ENCODE measurements around the gene CAMK2B. TPM values are rescaled to one million over a fixed set of nuclear protein-coding genes. Genes with fewer than 3 reads are reported as not detected.

CAMK2B gene
- total and polyA plus RNA-seq, 12 donors, result 30.8 to 152 (median 113) TPM

DNA sequence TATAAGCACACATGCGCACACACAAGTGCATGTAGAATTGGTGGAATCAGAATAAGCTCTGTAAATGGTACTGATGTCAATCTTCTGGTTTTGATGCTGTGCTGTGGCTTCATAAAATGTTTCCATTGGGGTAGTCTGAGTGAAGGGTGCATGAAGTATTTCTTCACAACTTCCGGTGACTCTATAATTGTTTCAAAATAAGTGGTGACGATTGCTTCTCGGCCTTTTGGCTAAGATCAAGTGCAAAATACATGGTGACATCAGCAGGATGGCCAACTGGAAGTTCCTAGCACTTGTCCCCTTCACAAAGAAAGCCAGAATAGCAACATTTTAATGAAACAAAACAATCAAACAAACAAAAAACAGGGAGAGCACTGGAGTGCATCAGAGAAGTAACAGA is 41.6 kb upstream of the CAMK2B start:
- H3K9me3 ChIP-seq, result peaks cover 0 to 12% (median 0%) of the 10 kb centered on the region in 11 donors
- no peak overlapping the region for H3K4me3 ChIP-seq
- H3K27me3 ChIP-seq, result peaks cover 0 to 7% (median 0%) of the 10 kb centered on the region in 7 donors
- no peak for DNase-seq
- ATAC-seq, result no peak
- 75 to 93% methylated on average over 4 of the region's 4 CpGs for WGBS, 2 donors
- no peak for TF ChIP-seq CTCF (IDR thresholded peaks at IDR 0.05)
- H3K4me1 ChIP-seq, result no peaks in the 10 kb centered on the region
- no peaks in the 10 kb centered on the region for H3K36me3 ChIP-seq
- no peak overlapping the region for H3K27ac ChIP-seq
- intact Hi-C loops (cut with DNase I), result no loop called here

GRCh38 chr7:44353668-44354067 is 28.3 kb upstream of the CAMK2B start:
- no peak for TF ChIP-seq CTCF (IDR thresholded peaks at IDR 0.05)

DNA sequence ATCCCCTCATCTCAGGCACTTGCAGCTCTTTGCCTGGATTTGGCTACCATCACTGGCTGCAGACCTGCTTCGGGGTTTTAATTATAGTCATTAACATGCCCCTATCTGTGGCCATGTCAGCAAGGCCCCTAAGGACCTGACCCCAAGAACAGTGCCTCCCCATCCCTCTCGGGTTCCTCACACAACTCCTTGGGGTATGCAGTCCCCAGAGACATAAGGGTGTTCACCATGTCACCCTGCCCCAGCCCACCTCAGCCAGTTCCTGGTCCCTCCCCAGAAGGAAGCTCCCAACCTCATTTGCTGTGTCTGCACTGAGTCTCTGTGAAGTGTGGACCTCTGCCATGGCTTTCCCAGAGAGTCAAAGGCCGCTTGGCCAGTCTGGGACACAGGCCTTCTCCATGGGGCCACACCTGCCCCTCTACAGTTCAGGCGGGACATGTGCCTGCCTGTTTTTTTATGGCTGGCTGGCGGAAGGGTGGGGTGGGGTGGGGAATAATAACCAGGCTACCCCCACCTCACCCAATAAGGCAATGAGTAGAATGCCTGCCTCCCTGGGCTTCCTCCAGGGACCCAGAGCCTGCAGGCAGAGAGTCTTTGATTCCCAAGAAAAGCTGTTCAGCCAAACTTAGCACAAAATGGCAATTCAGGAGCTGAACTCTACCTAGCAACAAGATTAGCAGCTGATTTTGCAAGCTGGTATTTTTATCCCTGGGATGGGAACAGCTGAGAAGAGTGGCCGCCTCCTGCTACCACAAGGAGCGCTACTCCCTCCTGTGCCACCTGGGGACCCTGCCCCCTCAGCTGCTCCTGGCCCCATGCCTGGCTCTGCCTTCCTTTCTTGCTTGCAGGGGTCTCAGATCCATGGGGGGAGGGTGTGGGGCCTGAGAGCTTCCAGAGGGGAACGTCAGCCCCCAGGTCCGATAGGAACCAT is 23.7 kb upstream of the CAMK2B start:
- peaks cover 0 to 6% (median 0%) of the 10 kb centered on the region in 11 donors for H3K9me3 ChIP-seq
- peaks cover 0 to 4% (median 0%) of the 10 kb centered on the region in 7 donors for H3K27me3 ChIP-seq
- ATAC-seq (peak in 7 of 8 donors; percentile 49 to 77 (median 67)), DNase-seq (no peak)
- peak in 4 of 9 donors; percentile 8 to 32 (median 12) for TF ChIP-seq CTCF (IDR thresholded peaks at IDR 0.05)
- no peaks in the 10 kb centered on the region for H3K36me3 ChIP-seq
- intact Hi-C loops (cut with DNase I), result loop anchor here in 1 of 10 donors (10.0 kb wide), 1 partner anchor 216 kb away; no protein-coding TSS in a partner anchor
- H3K27ac ChIP-seq, result no peak overlapping the region
- H3K4me3 ChIP-seq, result no peak overlapping the region
- 67 to 82% methylated on average over 9 of the region's 9 CpGs for WGBS, 2 donors
- peaks cover 0 to 20% (median 0%) of the 10 kb centered on the region in 9 donors for H3K4me1 ChIP-seq

More at GRCh38 chr7:44353668-44354067, 28.3 kb upstream of the CAMK2B start:
- WGBS, 2 donors, result 56 to 57% methylated on average over 2 of the region's 2 CpGs
- H3K36me3 ChIP-seq, result no peaks in the 10 kb centered on the region
- DNase-seq, result no peak
- H3K27me3 ChIP-seq, result peaks cover 0 to 18% (median 0%) of the 10 kb centered on the region in 7 donors
- ATAC-seq, result no peak
- H3K4me1 ChIP-seq, result peaks cover 0 to 10% (median 0%) of the 10 kb centered on the region in 9 donors
- H3K9me3 ChIP-seq, result peaks cover 0 to 13% (median 0%) of the 10 kb centered on the region in 11 donors
- intact Hi-C loops (cut with DNase I), result no loop called here
- no peak overlapping the region for H3K4me3 ChIP-seq
- H3K27ac ChIP-seq, result no peak overlapping the region

- Histone ChIP-seq H3K27ac (peak overlapping the region in 1 of 10 donors; percentile 51), H3K36me3 (no peaks in the 10 kb centered on the region), H3K9me3 (peaks cover 0 to 6% (median 0%) of the 10 kb centered on the region in 11 donors), H3K4me3 (no peak overlapping the region), H3K27me3 (peaks cover 0 to 4% (median 0%) of the 10 kb centered on the region in 7 donors), H3K4me1 (peaks cover 0 to 20% (median 0%) of the 10 kb centered on the region in 9 donors)
- peak in 4 of 9 donors; percentile 8 to 26 (median 16) for TF ChIP-seq CTCF (IDR thresholded peaks at IDR 0.05)
- 84 to 89% methylated on average over 2 of the region's 2 CpGs for WGBS, 2 donors
- DNase-seq (no peak), ATAC-seq (peak in 6 of 8 donors; percentile 13 to 47 (median 30))
- intact Hi-C loops (cut with DNase I), result loop anchor here in 1 of 10 donors (10.0 kb wide), 1 partner anchor 217 kb away; no protein-coding TSS in a partner anchor
Observed at GRCh38 chr7:44348300-44348699, 22.9 kb upstream of the CAMK2B start.

All from heart right ventricle (tissue), 16 donors.